Astrocyte (in vitro differentiated cells and primary cell): ENCODE measurements around the gene CLHC1.

Experiments
- CTCF ChIP-seq: IDR thresholded peaks from 2 replicates; pipeline ENCODE4 v1.5.1; 2011; ENCODE audit warnings: low read depth, mild to moderate bottlenecking, inconsistent platforms, low read length, moderate library complexity; ENCODE audit not compliant: insufficient read depth
- EZH2 ChIP-seq: IDR thresholded peaks from 2 replicates; pipeline ENCODE4 v1.6.1; 2012; ENCODE audit warnings: mild to moderate bottlenecking, low read length, inconsistent platforms; ENCODE audit not compliant: insufficient read depth

DNA sequence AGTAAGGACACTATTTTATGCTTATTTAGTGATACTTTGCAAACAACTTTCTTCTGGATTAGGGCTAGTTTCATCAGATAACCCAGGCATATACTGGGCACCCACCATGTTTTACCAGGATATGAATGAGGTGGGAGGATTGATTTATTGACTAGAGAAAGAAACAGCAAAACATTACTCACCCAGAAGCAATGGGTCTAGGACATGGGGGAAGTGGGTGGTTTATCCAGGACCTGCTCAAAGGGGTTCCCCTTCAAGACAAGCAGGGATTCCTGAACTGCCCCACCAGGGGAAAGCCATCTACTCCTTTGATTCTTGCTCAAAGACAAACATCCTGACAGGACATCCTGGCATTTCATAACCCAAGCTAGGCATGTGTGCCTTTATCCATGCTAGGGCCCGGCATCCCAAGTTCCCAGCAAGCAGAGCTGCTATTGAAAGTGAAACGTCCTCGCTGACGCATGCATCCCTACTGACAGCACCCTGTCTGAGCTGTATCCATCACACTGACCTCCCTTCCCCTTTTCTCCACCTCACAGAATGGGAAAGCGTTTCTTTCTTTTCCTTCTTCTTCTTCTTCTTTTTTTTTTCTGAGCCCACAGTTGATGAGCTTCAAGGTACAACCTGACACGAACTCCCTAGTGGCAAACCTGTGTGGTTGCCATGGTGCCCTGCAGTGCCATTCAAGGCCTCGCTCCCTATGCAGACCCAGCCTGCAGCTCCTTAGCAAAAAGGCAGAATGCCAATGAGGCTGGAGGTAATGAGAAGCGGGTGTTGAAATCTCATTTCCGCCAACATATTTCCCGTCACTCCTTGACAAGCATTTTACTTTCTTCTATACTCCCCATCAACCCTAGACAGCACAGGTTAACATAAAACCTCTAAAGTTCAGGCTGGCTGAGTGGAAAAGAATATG lies 70.5 kb downstream of the CLHC1 start:
- TF ChIP-seq EZH2 (no peak), CTCF (no peak)
